Lower lobe of right lung (tissue), 2 donors: ENCODE results near the gene FAIM. TPM values are rescaled to one million over a fixed set of nuclear protein-coding genes. Genes with fewer than 3 reads are reported as not detected.
"Not testable (repeated sequence)": the region's sequence is repeated elsewhere in the genome, so short reads cannot be mapped to it uniquely, and the experiment has no call there.

Experiments
- ATAC-seq, 2 donors: fragments of 200-7000 bp; cut with Tn5 transposase; one replicate each; pipeline ENCODE4 v1.9.1; 2020 to 2022; ENCODE audit warnings: mild to moderate bottlenecking in 2 of 2, moderate library complexity in 2 of 2
- DNase-seq: peaks from one replicate; pipeline ENCODE4 v3.0.0-alpha.2; 2020
- H3K27ac ChIP-seq: fragments of 200-600 bp; one replicate; pipeline ENCODE4 v1.8.0; 2022
- H3K27me3 ChIP-seq: fragments of 200-600 bp; one replicate; pipeline ENCODE4 v1.8.0; 2022; ENCODE audit warnings: low read depth
- H3K36me3 ChIP-seq: fragments of 200-600 bp; one replicate; pipeline ENCODE4 v1.8.0; 2022; ENCODE audit warnings: mild to moderate bottlenecking
- H3K4me1 ChIP-seq: fragments of 200-600 bp; one replicate; pipeline ENCODE4 v1.8.0; 2022
- H3K4me3 ChIP-seq: fragments of 200-600 bp; one replicate; pipeline ENCODE4 v1.8.0; 2022; ENCODE audit warnings: mild to moderate bottlenecking
- H3K9me3 ChIP-seq: fragments of 200-600 bp; one replicate; pipeline ENCODE4 v1.8.0; 2022
- CTCF ChIP-seq: fragments of 200-600 bp; IDR thresholded peaks from one replicate; pipeline ENCODE4 v1.8.0; 2022; ENCODE audit warnings: antibody characterized with exemption, mild to moderate bottlenecking
- intact Hi-C: fragments of 100-400 bp; cut with DNase I; formaldehyde crosslinking; loops from one replicate; pipeline ENCODE4 v1.11.0; 2022
- total RNA-seq: library from RNA; stranded (reverse); fragmentation: NEBNext Ultra II Directional; extraction: Animal tissue kit (Norgen Biotek cat#: 25700); gene quantifications from one replicate; pipeline ENCODE4 v1.2.1, GENCODE V29; 2021
- donor health status: DM: no; HTN: yes; CAD: no; lungs with severe emphysema.

Gene FAIM
- total RNA-seq, 1 donor from 2014 or later = 12.3 TPM

GRCh38 chr3:138598534-138598933 is 10.0 kb upstream of the FAIM start:
- Histone ChIP-seq H3K27ac (no peak overlapping the region), H3K4me1 (peaks cover 1% of the 10 kb centered on the region), H3K4me3 (no peak overlapping the region), H3K36me3 (no peaks in the 10 kb centered on the region), H3K27me3 (no peaks in the 10 kb centered on the region), H3K9me3 (no peaks in the 10 kb centered on the region)
- no peak for TF ChIP-seq CTCF
- no peak for ATAC-seq
- intact Hi-C loops = loop anchor here (10.0 kb wide), 1 partner anchor 316 kb away; no protein-coding TSS in a partner anchor
- DNase-seq = no peak

DNA sequence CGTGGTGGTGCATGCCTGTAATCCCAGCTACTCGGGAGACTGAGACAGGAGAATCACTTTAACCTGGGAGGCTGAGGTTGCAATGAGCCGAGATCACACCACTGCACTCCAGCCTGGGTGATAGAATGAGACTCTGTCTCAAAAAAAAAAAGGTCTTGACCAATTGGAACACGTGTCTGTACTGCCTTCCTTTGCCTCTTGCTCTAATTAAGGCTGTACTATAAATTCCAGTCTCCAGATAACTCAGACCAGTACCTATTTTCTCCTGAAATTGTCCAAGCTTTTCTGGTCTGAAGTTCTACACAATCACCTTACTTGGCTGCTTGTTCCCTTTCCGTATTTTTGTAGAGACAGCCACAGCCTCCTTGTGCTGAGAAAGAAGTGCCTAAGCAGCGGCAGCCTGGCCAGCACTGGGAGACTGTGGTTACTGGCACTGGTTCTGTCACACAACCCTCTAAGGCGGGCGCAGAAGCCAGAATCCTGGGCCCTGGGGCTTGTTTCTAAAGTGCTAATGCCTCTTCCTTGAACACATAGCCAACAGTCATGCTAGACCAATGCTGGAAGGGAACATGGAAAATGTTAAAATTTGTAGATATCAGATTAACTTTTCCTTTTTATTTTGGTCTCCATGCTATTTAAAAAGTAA is 8.3 kb upstream of the FAIM start:
- TF ChIP-seq CTCF = no peak
- Histone ChIP-seq H3K9me3 (no peaks in the 10 kb centered on the region), H3K36me3 (no peaks in the 10 kb centered on the region), H3K27ac (no peak overlapping the region), H3K4me1 (no peaks in the 10 kb centered on the region), H3K27me3 (no peaks in the 10 kb centered on the region), H3K4me3 (no peak overlapping the region)
- intact Hi-C loops = no loop called here
- ATAC-seq = peak in 1 of 2 donors; percentile 35
- DNase-seq = peak; percentile 52

DNA sequence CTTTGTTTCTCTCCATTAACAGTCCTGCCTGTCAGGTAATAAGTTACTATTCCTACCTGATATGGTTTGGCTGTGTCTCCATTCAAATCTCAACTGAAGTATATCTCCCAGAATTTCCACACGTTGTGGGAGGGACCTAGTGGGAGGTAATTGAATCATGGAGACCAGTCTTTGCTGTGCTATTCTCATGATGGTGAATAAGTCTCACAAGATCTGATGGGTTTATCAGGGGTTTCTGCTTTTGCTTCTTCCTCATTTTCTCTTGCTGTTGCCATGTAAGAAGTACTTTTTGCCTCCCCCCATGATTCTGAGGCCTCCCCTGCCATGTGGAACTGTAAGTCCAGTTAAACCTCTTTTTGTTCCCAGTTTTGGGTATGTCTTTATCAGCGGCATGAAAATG is 6.9 kb upstream of the FAIM start:
- H3K4me1 ChIP-seq, H3K4me3 ChIP-seq, ATAC-seq, H3K27me3 ChIP-seq, H3K27ac ChIP-seq, DNase-seq, H3K9me3 ChIP-seq, H3K36me3 ChIP-seq, intact Hi-C loops: not testable (repeated sequence)

DNA sequence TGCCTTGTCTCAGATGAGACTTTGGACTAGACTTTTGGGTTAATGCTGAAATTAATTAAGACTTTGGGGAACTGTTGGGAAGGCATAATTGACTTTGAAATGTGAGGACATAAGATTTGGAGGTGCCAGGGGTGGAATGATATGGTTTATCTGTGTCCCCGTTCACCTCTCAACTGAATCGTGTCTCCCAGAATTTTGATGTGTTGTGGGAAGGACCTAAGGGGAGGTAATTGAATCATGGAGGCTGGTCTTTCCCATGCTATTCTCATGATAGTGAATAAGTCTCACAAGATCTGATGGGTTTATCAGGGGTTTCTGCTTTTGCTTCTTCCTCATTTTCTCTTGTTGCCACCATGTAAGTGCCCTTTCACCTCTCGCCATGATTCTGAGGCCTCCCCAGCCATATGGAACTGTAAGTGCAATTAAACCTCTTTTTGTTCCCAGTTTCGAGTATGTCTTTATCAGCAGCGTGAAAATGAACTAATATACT is 4.4 kb upstream of the FAIM start:
- H3K27ac ChIP-seq, H3K36me3 ChIP-seq, ATAC-seq, H3K9me3 ChIP-seq, DNase-seq, H3K27me3 ChIP-seq, intact Hi-C loops, H3K4me1 ChIP-seq, H3K4me3 ChIP-seq: not testable (repeated sequence)

DNA sequence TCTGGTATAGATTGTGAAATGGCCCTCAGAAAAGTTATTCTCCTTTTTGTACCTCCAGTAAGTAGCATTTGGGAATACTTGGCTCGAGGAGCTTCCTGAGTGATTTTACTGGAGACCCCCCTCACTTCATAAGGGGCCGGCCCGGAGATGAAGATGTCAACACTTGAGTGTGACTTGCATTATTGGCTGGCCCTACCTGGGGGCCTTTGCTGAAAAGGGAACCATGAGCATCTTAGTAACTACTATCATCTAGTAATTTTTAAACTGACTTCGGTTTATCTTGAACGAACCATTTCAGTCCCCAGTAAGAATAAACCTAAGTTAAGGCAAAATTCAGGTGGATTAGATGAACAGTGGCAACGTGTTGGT is 1.3 kb downstream of the FAIM start:
- ATAC-seq (no peak), DNase-seq (no peak)
- Histone ChIP-seq H3K36me3 (no peaks in the 10 kb centered on the region), H3K4me1 (peaks cover 14% of the 10 kb centered on the region), H3K9me3 (no peaks in the 10 kb centered on the region), H3K27ac (peak overlapping the region; percentile 98), H3K4me3 (peak overlapping the region; percentile 74), H3K27me3 (no peaks in the 10 kb centered on the region)
- intact Hi-C loops = no loop called here
- TF ChIP-seq CTCF = no peak

DNA sequence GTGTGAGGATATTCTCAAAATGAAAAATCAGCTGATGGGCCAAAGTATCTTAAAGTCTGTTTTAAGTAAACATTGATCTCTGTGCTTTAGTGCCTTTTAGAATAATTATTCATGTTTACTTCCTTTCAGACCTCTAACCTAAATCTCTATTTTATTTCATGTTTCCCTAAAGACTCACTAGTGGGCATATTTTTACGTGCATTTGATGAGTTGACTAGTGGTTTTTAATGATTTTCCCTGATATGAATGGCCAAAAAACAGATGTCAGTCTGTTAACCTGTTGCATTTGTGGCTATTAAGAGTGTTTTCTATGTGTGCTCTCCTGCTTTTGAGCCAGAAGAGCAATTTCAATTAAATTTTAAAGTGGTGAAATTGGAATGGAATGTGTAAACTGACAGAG is 6.9 kb downstream of the FAIM start:
- Histone ChIP-seq H3K4me1 (no peaks in the 10 kb centered on the region), H3K27me3 (no peaks in the 10 kb centered on the region), H3K9me3 (no peaks in the 10 kb centered on the region), H3K36me3 (no peaks in the 10 kb centered on the region), H3K4me3 (no peak overlapping the region), H3K27ac (no peak overlapping the region)
- no peak for TF ChIP-seq CTCF
- intact Hi-C loops = no loop called here
- DNase-seq = no peak
- no peak for ATAC-seq
